Suprapubic skin (tissue), 4 donors: ENCODE data around the gene ATPAF1. TPM values are rescaled to one million over a fixed set of nuclear protein-coding genes. Genes with fewer than 3 reads are reported as not detected.

Source experiments
- DNase-seq, 2 donors: peaks; one replicate each; pipeline ENCODE4 v3.0.0-alpha.2; 2019; ENCODE audit warnings: low spot score in 2 of 2
- H3K27ac ChIP-seq: fragments of 200-600 bp; sonication (generic); one replicate; pipeline ENCODE4 v1.5.1; 2019
- H3K27me3 ChIP-seq: fragments of 200-600 bp; sonication (generic); one replicate; pipeline ENCODE4 v1.5.1; 2019
- H3K36me3 ChIP-seq: fragments of 200-600 bp; sonication (generic); one replicate; pipeline ENCODE4 v1.5.1; 2019
- H3K4me1 ChIP-seq: fragments of 200-600 bp; sonication (generic); one replicate; pipeline ENCODE4 v1.5.1; 2019
- H3K4me3 ChIP-seq: fragments of 200-600 bp; sonication (generic); one replicate; pipeline ENCODE4 v1.5.1; 2019; ENCODE audit warnings: mild to moderate bottlenecking
- H3K9me3 ChIP-seq: fragments of 200-600 bp; sonication (generic); one replicate; pipeline ENCODE4 v1.5.1; 2019
- CTCF ChIP-seq, 2 donors: fragments of 200-600 bp in 1 of 2; fragments of 450-650 bp in 1 of 2; sonication (generic) in 1 of 2; IDR thresholded peaks; one replicate each; pipeline ENCODE4 v1.5.1; 2016 to 2019; ENCODE audit warnings: antibody characterized with exemption in 2 of 2, mild to moderate bottlenecking in 1 of 2, moderate library complexity in 1 of 2
- EP300 ChIP-seq: sonication (generic); formaldehyde crosslinking; IDR thresholded peaks from one replicate; pipeline ENCODE4 v1.6.1; 2017; ENCODE audit warnings: antibody characterized with exemption
- POLR2A ChIP-seq, 2 donors: fragments of 450-650 bp; IDR thresholded peaks; one replicate each; pipeline ENCODE4 v1.6.1; 2017; ENCODE audit warnings: antibody characterized with exemption in 2 of 2, mild to moderate bottlenecking in 2 of 2, moderate library complexity in 2 of 2
- POLR2AphosphoS5 ChIP-seq, 3 donors: sonication (generic); formaldehyde crosslinking; IDR thresholded peaks; one replicate each; pipeline ENCODE4 v1.6.1; 2017; ENCODE audit warnings: antibody characterized with exemption in 3 of 3
- WGBS: methylation state at CpG from one replicate; pipeline ENCODE4 v1.1.5; 2018; 5-methylcytosine and 5-hydroxymethylcytosine counted together
- total RNA-seq, 4 donors: library from RNA; depleted of rRNA; stranded (reverse); fragments of >200 nt; gene quantifications; one replicate each; pipeline ENCODE4 v1.1.0, GENCODE V29; 2016

The ATPAF1 gene
- total RNA-seq, 4 donors from 2014 or later = 29.0 to 43.6 (median 30.9) TPM

GRCh38 chr1:46601257-46602007 lies 66.7 kb downstream of the ATPAF1 start:
- H3K27ac ChIP-seq = no peak overlapping the region
- H3K4me3 ChIP-seq = no peak overlapping the region
- no peaks in the 10 kb centered on the region for H3K9me3 ChIP-seq
- H3K36me3 ChIP-seq = no peaks in the 10 kb centered on the region
- TF ChIP-seq POLR2AphosphoS5 (IDR thresholded peaks at IDR 0.05) = no peak
- TF ChIP-seq POLR2A (IDR thresholded peaks at IDR 0.05) = no peak
- no peak for TF ChIP-seq CTCF (IDR thresholded peaks at IDR 0.05)
- TF ChIP-seq EP300 = no peak
- WGBS = 89% methylated on average over 3 of the region's 3 CpGs
- H3K27me3 ChIP-seq = no peaks in the 10 kb centered on the region
- no peak for DNase-seq
- H3K4me1 ChIP-seq = peaks cover 43% of the 10 kb centered on the region

DNA sequence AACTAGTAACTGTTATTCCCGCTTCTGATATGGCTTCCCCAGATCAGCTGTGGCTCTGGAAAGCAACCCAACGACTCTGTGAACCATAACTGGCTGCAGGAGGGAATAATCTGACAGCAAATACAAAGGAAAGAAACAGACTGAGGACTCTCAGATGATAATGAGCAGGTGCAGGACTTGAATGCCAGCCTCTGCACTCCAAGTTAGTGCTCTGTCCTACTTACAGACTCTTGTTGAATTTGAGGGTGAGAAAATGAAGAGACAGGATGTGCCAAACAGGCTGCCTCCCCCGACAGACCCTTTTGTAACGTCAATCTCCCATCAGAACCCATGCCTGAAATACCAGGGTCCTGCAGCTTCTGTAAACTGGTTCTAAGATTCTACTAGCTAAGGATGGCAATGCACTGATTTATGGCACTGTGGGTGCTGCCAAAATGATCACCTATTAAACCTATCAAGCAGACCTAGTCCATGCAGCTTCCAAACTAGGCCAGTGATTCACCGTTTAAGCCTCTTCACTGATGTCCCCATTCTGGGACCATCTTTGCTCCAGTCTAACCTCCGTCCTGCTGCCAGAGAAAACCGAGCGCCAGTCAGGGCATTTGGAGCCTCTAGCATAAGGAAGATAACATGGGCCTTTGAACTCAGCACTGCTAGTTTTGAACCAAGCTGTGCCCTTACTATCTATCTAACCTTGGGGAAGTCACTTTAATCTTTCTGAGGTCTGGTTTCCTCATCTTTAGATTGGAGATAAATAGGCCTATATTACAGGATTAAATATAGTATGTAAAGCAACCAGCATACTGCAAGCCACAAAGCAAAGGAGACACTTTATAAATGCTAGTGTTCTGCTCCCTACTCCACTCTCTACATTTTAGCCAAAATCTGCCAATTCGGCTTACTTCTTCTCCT lies 68.8 kb downstream of the ATPAF1 start:
- Histone ChIP-seq H3K4me1 (peaks cover 40% of the 10 kb centered on the region), H3K9me3 (no peaks in the 10 kb centered on the region), H3K27ac (no peak overlapping the region), H3K4me3 (no peak overlapping the region), H3K36me3 (no peaks in the 10 kb centered on the region), H3K27me3 (no peaks in the 10 kb centered on the region)
- WGBS = 76% methylated on average over 9 of the region's 9 CpGs
- TF ChIP-seq EP300 (no peak), POLR2A (IDR thresholded peaks at IDR 0.05) (no peak), CTCF (IDR thresholded peaks at IDR 0.05) (no peak), POLR2AphosphoS5 (IDR thresholded peaks at IDR 0.05) (no peak)
- DNase-seq = no peak

GRCh38 chr1:46596846-46597245 lies 71.3 kb downstream of the ATPAF1 start:
- WGBS = 91% methylated on average over 3 of the region's 3 CpGs
- Histone ChIP-seq H3K4me3 (no peak overlapping the region), H3K4me1 (peaks cover 20% of the 10 kb centered on the region), H3K27me3 (no peaks in the 10 kb centered on the region), H3K27ac (no peak overlapping the region), H3K36me3 (peaks cover 18% of the 10 kb centered on the region), H3K9me3 (no peaks in the 10 kb centered on the region)
- DNase-seq = no peak
- TF ChIP-seq POLR2A (IDR thresholded peaks at IDR 0.05) (no peak), CTCF (IDR thresholded peaks at IDR 0.05) (no peak), POLR2AphosphoS5 (IDR thresholded peaks at IDR 0.05) (no peak), EP300 (no peak)

GRCh38 chr1:46596036-46596435 lies 72.1 kb downstream of the ATPAF1 start:
- TF ChIP-seq POLR2A (IDR thresholded peaks at IDR 0.05) = no peak
- TF ChIP-seq POLR2AphosphoS5 (IDR thresholded peaks at IDR 0.05) = no peak
- TF ChIP-seq EP300 = no peak
- no peak for TF ChIP-seq CTCF (IDR thresholded peaks at IDR 0.05)
- no peak for DNase-seq
- Histone ChIP-seq H3K27me3 (no peaks in the 10 kb centered on the region), H3K9me3 (no peaks in the 10 kb centered on the region), H3K27ac (no peak overlapping the region), H3K4me1 (peaks cover 16% of the 10 kb centered on the region), H3K36me3 (peaks cover 26% of the 10 kb centered on the region), H3K4me3 (no peak overlapping the region)
- WGBS = 100% methylated on average over 1 of the region's 1 CpG

DNA sequence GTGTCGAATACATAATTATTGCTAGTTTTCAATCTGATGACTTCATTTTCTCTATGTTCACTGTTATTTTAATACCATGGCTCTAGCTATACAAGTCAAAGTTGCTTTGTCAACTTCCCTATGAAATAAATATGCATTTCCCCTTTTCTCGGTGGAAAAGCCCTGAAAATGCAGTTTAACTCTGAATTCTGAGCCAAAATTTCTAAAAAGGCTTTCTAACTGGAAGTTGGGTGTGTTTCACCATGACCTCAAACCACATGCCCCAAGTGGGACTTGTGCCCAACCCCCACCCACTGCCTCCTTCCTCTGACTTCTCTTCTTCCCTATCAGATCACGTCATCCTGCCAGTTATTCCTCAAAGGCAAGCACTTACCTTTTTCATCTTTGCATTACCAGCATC lies 73.0 kb downstream of the ATPAF1 start:
- Histone ChIP-seq H3K36me3 (peaks cover 35% of the 10 kb centered on the region), H3K27me3 (no peaks in the 10 kb centered on the region), H3K27ac (no peak overlapping the region), H3K4me1 (peaks cover 15% of the 10 kb centered on the region), H3K9me3 (no peaks in the 10 kb centered on the region), H3K4me3 (no peak overlapping the region)
- 34% methylated on average over 3 of the region's 3 CpGs for WGBS
- no peak for TF ChIP-seq EP300
- TF ChIP-seq CTCF (IDR thresholded peaks at IDR 0.05) = no peak
- no peak for TF ChIP-seq POLR2A (IDR thresholded peaks at IDR 0.05)
- no peak for TF ChIP-seq POLR2AphosphoS5 (IDR thresholded peaks at IDR 0.05)
- DNase-seq = peak in 1 of 2 donors; percentile 83
